Limb (tissue), 2 donors: Measurements from ENCODE around the gene HCRTR1.

Source experiments
- DNase-seq, 2 donors: peaks; one replicate each; pipeline ENCODE4 v3.0.0-alpha.2; 2016; ENCODE audit errors: extremely low spot score in 2 of 2

Gene HCRTR1

DNA sequence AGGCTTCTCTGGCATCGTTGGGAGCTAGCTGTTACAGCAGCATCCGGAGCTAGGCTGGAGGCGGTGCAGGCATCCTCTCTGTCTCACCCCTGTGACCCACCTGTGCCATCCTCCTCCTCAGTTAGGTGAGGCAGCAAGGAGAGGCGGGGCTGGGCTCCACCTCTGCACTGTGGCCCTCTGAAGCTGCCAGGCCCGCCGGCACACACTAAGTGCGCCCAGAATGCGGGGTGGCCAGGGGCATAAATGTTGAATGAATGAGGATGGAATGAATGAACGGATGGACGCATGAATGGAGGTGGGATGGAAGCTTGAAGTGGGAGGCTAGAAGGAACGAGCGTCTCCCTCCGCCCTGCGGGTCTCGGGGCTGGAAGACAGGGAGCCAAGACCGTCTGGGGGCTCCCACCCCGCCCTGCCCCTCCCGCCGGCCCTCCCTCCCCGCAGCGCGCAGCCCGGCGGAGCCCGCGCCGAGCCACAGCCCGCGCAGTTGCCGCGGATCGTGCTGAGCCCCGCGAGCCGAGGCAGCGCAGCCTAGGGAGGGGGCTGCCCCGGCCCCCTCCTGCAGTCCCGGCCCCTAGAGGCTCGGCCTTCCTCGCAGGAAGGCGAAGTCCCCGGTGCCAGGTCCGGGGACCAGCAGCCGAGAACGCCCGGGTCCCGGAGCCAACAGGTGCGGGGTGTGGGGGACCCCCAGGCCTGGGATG, at the start of gene HCRTR1:
Gene HCRTR1, plus strand, starts transcription at position 472 of the 698 bp plus-strand sequence. CDS start 1,504 bp downstream, outside the sequence.
- no peak for DNase-seq

GRCh38 chr1:31567956-31568570, 49.4 kb upstream of the HCRTR1 start:
- DNase-seq: no peak

GRCh38 chr1:31568895-31569595, 48.4 kb upstream of the HCRTR1 start:
- no peak for DNase-seq

GRCh38 chr1:31569596-31570173, 47.8 kb upstream of the HCRTR1 start:
- DNase-seq: no peak

- no peak for DNase-seq
Measured at GRCh38 chr1:31570228-31570627, 47.3 kb upstream of the HCRTR1 start.

DNA sequence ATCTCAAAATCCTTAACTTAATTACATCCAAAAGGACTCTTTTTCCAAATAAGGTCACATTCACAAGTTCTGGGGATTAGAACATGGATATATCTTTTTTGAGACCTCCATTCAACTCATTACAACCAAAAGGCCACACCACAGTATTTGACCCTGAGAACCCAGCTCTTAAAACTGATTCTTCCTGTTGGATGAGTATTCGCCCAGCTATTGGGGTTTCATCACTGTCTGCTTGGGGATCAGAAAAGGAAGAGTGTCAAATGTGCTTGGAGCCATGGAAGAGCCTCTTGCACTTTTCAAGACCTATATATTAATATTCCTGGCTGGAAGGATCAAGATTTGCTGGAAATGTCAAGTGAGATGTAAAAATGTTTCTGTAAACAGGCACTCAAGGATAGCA, 46.6 kb upstream of the HCRTR1 start:
- DNase-seq: no peak

DNA sequence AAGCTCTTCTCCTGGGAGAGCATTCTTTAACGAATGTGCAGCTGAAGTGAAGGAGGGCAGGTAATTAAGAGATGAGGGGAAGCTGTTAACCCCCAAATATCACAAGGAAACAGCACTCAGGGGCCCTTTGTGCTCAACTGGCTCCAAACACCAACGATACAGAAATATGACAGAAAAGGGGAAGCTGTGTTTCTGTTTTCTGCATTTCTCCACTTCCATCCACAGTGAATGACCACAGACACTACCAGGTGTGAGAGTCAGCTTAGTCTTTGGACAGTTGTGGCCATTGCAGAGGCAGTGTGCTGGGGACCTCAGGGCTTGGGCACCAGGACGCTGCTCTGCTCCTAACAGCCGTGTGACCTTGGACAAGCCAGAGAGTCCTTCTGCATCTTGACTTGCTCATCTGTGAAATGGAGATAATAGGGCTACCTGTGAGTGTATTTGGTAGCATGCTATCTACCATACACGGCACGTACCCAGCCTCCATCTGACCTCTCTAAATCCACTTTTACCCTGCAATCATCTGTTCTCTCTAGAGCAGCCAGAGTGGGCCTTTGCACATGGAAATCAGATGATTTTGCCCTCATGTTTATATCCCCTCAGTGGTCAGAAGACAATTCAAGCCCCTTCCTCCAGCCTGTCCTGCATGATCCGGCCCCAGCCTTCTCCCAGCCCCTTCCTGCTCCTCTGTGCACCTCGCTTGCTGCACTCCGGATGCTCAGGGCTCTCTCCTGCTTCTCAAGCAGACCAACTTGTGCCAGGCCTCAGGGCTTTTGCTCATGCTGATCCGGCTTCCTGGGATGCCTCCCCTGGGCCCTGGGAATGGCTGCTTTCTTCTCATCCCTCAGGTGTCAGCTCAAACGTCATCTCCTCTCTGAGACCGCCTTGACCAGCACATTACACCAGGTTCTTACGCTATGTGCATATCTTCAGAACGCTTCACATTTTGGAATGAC, 45.9 kb upstream of the HCRTR1 start:
- DNase-seq: no peak

DNA sequence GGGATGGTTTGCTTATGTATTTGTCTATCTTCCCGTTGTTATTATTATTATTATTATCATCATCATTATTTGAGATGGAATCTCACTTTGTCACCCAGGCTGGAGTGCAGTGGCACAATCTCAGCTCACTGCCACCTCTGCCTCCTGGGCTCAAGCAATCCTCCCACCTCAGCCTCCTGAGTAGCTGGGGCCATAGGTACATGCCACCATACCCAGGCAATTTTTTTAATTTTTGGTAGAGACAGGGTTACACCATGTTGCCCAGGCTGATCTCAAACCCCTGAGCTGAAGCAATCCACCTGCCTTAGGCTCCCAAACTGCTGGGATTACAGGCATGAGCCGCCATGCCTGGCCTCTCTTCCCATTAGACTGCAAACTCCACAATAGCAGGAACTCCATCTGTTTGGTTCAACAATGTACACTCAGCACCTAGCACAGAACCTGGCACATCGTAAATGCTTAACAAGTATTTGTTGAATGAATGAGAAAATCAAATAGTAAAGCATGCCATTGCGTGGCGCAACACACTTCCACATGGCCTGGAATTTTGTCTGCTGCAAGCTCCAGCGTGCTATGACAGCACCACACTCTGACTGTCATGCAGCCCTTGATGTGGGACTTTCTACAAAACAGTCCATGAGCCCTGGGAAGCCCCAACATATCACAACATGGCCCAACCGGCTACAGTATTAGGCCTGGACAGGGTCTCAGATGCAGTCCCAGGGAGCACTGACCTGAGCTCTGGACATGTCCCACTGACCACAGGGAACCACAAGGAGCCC, 45.0 kb upstream of the HCRTR1 start:
- DNase-seq: no peak

- DNase-seq: no peak
Measured at GRCh38 chr1:31573261-31573660, 44.2 kb upstream of the HCRTR1 start.

DNA sequence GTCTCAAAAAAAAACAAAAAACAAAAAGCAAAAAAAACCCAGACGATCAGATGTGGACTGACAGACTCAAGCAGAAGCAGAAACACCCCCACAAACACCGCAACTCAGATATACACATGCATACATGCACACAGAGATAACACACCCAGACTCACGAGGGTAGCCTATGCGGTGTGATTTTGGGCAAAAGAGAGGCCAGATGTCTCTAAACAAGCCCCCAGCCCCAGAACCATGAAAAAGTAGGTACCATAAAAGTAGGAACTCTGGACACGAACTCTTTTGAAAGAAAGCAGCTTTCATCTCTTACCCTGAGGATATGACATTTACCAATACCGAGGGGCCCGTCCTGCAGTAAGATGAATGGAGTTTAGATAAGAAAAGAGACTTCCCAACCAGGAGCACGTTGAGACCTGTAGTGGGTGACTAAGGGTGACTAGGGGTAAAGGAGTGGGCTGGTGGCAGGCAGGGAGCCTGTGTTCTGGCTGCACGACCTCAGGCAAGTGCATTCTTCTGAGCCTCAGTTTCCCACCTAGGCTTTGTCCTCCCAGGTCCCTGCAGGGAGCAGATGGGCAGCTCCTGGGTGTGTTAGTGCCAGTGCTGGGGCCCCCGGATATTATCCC, 42.6 kb upstream of the HCRTR1 start:
- DNase-seq: no peak

DNA sequence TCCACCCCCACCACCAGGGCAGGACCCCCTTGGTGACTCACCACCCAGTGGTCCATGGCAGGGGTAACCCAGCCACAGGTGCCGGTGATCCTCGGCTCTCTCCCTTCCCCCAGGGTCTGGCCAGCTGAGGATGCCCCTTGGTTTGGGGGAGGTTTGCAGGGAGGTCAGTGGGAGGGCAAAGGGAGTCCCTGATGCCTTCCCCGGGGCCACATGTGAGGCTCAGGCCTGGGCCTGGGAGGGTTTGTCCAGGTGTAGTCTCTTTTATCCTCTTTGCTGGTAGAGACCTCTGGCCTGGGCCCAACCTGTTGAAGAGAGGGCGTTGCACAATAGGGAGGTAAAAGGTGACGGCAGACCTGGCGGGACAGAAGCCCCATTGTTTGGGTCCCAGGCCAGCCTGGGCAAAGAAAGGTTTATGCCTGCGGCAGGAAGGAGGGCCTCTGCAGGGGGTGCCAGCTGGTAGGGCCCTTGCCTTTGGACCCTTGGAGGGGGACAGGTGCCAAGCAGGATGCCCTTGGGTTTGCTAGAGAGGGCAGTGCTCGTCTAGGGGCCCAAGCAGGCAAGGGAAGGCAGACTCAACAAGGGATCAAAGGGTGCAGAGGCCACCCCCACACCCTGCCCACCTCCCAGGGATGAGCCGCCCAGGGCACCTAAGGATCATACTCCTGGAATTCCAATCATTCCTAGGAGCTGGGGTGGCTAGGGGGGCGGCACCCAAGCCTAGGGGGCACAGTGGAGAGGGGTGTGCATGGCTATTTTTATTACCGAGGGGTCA, 41.9 kb upstream of the HCRTR1 start:
- DNase-seq: no peak

DNA sequence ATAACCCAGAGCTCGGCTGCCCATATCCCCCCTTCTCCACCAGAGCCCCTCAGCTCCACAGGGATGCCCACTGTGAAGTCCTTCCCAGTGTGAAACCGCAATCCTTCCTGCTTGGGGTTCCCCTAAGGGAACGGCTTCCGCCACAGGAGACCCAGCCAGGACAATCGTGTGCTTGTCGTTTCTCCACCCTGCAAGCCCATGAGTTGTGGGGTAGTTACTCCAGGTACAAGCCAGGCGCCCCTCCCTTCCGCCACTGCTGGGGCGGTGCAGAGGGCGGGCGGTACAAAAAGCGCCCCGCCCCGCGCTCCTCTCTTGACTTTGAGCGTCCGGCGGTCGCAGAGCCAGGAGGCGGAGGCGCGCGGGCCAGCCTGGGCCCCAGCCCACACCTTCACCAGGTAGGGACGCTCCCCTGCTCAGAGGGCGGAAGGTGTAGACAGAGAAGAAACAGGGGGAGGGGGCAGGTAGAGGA, 41.3 kb upstream of the HCRTR1 start, which contains the start of gene TINAGL1:
Gene TINAGL1, plus strand, starts transcription at position 315 of the 469 bp plus-strand sequence. CDS start 634 bp downstream, outside the sequence.
- no peak for DNase-seq

- no peak for DNase-seq
Measured at GRCh38 chr1:31576743-31577455, 40.6 kb upstream of the HCRTR1 start.

DNA sequence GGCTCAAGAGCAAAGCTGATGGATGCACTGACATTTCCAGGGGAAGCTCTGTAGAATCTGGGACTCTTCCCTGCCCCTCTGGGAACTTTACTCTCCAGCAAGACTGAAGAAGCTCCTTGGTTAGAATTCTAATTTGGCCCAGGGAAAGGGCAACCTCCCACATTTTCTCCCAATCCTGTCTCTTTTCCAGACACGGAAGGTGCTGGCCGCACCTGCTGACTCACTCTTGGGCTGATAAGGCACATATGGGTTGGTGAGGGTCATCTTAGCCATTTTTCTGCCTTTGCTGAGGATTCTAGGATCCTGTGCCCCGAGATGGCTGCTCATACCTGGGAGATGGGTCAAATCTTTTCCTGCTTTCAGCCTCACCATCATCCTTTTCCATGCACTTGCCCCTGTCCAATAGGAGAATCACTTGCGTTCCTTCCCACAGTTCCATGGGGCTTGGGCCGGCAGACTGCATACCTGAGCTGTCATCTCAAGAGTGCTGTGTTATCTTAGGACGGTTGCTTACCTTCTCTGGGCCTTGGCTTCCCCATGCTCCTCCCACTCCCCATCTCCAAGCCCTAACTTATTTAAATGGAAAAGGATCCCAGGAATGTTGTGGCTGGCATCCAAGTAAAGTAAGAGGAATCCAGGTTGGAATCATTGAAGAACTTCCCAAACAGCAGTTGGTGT, 39.8 kb upstream of the HCRTR1 start:
- DNase-seq: no peak

- no peak for DNase-seq
Measured at GRCh38 chr1:31579374-31579773, 38.1 kb upstream of the HCRTR1 start.

GRCh38 chr1:31580513-31580870, 37.0 kb upstream of the HCRTR1 start:
- no peak for DNase-seq

DNA sequence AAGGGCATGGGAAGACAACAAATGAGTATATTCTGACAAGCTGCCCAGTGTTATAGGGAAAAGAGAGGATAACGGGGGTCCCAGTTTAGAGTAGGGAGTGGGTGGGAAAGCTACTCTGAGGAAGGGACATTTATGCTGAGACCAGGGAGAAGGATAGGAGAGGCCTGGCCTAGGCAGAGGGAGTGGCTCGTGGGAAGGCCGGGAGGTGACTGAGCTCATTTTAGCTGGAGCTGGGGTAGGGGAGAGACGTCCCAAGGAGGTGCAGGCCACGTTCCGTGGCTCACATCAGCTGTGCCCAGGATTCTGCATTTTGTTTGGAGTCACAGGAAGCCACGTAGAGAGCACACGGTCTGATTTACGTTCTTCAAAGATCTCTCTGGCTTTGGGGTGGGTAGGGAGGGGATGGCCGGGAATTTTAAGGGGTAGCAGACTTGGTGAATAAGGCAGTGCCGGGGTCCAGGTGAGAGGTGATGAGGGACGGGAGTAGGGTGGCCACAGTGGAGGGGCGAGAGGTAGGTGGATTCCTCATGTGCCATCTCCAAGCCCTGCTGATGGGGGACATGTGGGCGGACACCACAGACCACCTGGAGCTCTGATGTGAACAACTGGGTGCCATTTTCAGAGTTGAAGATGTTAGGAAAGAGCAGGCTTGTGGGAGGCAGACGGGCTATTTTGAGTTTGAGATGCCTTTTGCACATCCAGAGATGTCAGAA, 36.4 kb upstream of the HCRTR1 start:
- DNase-seq: no peak
